Omental fat pad (tissue), 4 donors: ENCODE data around the gene TMEM72. TPM values are rescaled to one million over a fixed set of nuclear protein-coding genes. Genes with fewer than 3 reads are reported as not detected.
A peak's percentile ranks its signal among the peaks of the same experiment; 100 is the strongest.

Source experiments
- ATAC-seq: fragments of 150-250 bp; one replicate; pipeline ENCODE4 v1.9.1; 2016; ENCODE audit warnings: mild to moderate bottlenecking, moderate library complexity; ENCODE audit not compliant: low FRiP score
- DNase-seq: peaks from one replicate; pipeline ENCODE4 v3.0.0-alpha.2; 2019; ENCODE audit warnings: low spot score
- total RNA-seq, 4 donors: library from RNA; depleted of rRNA; stranded (reverse); fragments of >200 nt; gene quantifications; one replicate each; pipeline ENCODE4 v1.1.0, GENCODE V29; 2016
- TF ChIP-seq, protein P1 (sequence below), 3 donors: fragments of 450-650 bp; IDR thresholded peaks; one replicate each; pipeline ENCODE4 v1.5.1; 2016 to 2017; ENCODE audit warnings: antibody characterized with exemption in 3 of 3, mild to moderate bottlenecking in 3 of 3, moderate library complexity in 2 of 3

The TMEM72 gene
- total RNA-seq, 4 donors from 2014 or later: not detected

DNA sequence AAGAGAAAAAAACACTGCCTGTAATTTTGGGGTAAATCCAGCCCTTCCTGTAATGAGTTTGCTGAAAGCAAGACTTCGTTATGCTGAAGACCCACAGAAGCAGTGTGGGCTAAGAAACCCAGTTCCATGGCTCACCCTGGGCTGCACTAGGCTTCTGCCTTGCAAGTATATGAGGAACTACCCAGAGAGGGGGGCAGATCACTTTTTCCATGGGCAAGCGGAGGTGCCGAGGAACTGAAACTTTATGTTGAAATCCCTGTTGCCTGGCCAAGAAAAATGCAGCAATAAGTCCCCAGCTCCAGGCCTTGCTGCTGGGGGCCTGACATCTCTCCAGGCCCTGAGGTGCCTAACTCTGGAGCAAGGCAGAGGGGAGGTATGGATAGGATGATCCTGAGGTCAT, 57.0 kb downstream of the TMEM72 start:
- TF ChIP-seq, protein P1, sequence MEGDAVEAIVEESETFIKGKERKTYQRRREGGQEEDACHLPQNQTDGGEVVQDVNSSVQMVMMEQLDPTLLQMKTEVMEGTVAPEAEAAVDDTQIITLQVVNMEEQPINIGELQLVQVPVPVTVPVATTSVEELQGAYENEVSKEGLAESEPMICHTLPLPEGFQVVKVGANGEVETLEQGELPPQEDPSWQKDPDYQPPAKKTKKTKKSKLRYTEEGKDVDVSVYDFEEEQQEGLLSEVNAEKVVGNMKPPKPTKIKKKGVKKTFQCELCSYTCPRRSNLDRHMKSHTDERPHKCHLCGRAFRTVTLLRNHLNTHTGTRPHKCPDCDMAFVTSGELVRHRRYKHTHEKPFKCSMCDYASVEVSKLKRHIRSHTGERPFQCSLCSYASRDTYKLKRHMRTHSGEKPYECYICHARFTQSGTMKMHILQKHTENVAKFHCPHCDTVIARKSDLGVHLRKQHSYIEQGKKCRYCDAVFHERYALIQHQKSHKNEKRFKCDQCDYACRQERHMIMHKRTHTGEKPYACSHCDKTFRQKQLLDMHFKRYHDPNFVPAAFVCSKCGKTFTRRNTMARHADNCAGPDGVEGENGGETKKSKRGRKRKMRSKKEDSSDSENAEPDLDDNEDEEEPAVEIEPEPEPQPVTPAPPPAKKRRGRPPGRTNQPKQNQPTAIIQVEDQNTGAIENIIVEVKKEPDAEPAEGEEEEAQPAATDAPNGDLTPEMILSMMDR (IDR thresholded peaks at IDR 0.05): no peak
- no peak for DNase-seq
- ATAC-seq: peak; percentile 25

DNA sequence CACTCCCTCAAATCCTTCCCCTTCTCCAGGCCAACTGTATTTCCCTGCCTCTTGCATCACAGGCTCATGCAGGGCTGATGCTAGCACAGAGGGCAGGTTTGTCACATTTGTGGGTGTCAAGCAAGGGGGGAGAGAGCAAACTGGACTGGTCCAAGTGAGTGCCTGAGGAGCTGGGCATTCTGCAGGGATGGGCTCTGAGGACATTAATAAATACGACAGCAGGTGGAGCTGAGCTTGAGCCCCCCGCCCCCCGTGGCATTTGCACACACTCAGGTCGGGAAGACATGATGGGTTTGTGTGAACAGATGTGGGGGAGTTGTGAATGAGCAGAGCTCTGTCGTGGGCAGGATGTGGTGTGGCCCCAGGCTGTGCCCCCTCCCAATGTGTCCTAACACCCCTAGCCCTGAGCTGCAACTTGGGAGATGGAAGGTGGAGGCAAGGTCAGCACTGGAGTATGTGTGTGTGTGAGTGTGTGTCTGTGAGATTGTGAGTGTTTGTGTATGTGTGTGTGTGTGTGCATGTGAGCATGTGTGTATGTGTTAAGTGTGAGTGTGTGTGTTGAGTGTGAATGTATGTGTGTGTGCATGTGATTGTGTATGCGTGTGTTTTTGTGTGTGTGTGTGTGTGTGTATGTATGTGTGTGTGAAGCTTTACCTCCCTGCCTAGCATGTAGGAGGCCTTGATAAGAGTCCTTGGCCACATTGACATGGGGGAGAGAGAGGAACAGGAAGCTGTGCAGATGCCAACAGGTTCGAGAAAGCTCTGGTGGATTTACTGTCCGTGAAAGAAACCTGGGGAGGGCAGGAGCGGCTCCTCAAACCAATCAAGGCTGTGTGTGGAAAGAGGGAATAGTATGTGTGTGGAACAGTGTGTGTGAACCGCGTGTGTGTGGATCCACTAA, 57.6 kb downstream of the TMEM72 start:
- TF ChIP-seq, protein P1 (IDR thresholded peaks at IDR 0.05): no peak
- DNase-seq: no peak
- no peak for ATAC-seq

DNA sequence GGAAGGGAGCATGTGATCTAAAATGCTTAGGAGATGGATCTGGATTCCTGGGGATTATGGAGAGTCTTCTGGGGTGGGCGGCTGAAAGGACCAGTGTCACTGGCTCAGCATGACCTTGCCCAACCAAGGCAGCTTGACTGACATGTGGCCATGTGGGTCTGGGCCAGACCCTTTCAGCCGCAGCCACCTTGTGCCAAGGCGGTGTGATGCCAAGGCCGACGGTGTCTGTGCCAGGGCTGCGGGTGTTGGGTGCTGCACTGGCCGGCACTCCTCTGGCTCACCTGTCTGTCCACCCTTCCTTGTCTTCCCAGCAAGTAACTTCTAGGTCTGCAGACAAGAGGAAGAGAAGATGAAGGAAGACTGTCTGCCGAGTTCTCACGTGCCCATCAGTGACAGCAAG, 58.7 kb downstream of the TMEM72 start:
- TF ChIP-seq, protein P1 (IDR thresholded peaks at IDR 0.05): no peak
- ATAC-seq: no peak
- no peak for DNase-seq

DNA sequence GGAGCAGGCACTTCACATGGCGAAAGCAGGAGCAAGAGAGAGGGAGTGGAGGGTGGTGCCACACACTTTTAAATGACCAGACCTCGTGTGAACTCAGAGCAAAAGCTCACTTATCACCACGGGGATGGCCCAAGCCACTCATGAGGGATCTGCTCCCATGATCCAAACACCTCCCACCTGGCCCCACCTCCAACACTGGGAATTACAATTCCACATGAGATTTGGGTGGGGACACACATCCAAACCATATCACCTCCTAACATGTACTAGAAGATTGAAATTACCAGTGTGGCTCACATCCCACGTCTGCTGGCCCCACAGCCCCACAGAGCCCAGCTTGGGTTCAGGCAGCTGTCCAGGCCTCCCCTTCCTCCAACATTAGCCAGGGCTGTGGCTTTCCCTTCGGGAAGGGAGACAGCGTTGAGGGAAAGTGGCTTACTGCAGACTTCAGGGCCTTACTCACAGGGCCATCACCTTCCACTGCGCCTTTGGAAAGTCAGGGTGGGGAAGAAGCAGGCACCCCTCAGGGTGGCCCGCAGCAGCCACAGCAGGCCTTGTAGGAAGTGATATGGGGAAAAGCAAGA, 59.8 kb downstream of the TMEM72 start:
- DNase-seq (no peak), ATAC-seq (no peak)
- TF ChIP-seq, protein P1 (IDR thresholded peaks at IDR 0.05): no peak

GRCh38 chr10:44971434-44971833, 60.3 kb downstream of the TMEM72 start:
- ATAC-seq (no peak), DNase-seq (no peak)
- TF ChIP-seq, protein P1 (IDR thresholded peaks at IDR 0.05): no peak

GRCh38 chr10:44971935-44972757, 61.0 kb downstream of the TMEM72 start:
- no peak for DNase-seq
- no peak for ATAC-seq
- TF ChIP-seq, protein P1 (IDR thresholded peaks at IDR 0.05): no peak
